Thyroid gland (tissue), 4 donors: ENCODE measurements around the gene SLC9B2.

Experiments
- POLR2A ChIP-seq, 2 donors: fragments of 450-650 bp; IDR thresholded peaks; one replicate each; pipeline ENCODE4 v1.6.1; 2017; ENCODE audit warnings: antibody characterized with exemption in 2 of 2, mild to moderate bottlenecking in 2 of 2, moderate library complexity in 1 of 2
- TF ChIP-seq, protein P1 (sequence below), 6 experiments: fragments of 200-600 bp in 3 of 6; fragments of 450-650 bp in 3 of 6; sonication (generic) in 3 of 6; IDR thresholded peaks; one replicate each; pipeline ENCODE4 v1.5.1; 2016 to 2019; ENCODE audit warnings: antibody characterized with exemption in 6 of 6, mild to moderate bottlenecking in 2 of 6, inconsistent platforms in 1 of 6, moderate library complexity in 1 of 6

DNA sequence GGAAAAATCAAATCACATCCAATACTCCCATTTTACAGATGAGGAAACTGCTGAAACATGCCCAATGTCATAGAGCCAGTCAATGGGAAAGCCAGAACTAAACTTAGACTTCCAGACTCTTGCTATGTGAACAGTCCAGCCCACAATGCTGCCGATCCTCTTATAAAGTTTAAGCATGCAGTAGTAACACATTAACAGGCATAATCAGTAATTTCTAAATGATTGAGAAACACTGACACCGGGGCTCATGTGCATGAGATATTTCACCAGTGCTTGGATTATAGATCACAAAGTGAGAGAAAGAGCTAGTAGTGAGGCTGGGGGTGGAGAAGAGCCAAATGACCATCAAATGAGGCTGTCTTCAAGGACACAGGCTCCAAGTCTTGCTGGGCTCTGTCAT lies 20.6 kb upstream of the SLC9B2 start:
- TF ChIP-seq POLR2A (IDR thresholded peaks at IDR 0.05) = no peak
- TF ChIP-seq, protein P1, sequence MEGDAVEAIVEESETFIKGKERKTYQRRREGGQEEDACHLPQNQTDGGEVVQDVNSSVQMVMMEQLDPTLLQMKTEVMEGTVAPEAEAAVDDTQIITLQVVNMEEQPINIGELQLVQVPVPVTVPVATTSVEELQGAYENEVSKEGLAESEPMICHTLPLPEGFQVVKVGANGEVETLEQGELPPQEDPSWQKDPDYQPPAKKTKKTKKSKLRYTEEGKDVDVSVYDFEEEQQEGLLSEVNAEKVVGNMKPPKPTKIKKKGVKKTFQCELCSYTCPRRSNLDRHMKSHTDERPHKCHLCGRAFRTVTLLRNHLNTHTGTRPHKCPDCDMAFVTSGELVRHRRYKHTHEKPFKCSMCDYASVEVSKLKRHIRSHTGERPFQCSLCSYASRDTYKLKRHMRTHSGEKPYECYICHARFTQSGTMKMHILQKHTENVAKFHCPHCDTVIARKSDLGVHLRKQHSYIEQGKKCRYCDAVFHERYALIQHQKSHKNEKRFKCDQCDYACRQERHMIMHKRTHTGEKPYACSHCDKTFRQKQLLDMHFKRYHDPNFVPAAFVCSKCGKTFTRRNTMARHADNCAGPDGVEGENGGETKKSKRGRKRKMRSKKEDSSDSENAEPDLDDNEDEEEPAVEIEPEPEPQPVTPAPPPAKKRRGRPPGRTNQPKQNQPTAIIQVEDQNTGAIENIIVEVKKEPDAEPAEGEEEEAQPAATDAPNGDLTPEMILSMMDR (IDR thresholded peaks at IDR 0.05) = no peak
